ENCODE results near the gene RPL22L1.

DNA sequence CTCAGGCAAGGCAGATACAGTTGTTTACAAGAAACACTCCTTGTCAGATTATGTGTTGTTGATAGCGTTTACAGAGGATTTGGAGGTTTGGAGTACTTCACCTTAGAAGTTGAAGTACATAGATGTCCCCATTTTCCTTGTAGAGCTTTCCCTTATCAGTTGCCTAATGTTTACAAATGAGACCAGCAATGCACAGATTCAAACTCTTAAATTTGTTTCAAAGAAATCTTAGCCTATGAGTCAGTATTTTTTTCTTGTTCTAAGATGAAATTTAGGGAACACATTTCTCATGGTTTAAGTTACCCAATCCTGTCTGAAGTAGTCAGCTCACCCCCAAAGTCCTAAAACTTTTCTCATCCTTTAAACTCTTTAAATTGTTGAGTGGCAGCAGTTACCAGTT lies 44.7 kb upstream of the RPL22L1 start:
- TF ChIP-seq RAD21 (IDR thresholded peaks at IDR 0.05; ENCODE audit: low read length) = no peak
- TF ChIP-seq POLR2A (IDR thresholded peaks at IDR 0.05; ENCODE audit: low read depth, low read length) = no peak
- TF ChIP-seq, protein P1, sequence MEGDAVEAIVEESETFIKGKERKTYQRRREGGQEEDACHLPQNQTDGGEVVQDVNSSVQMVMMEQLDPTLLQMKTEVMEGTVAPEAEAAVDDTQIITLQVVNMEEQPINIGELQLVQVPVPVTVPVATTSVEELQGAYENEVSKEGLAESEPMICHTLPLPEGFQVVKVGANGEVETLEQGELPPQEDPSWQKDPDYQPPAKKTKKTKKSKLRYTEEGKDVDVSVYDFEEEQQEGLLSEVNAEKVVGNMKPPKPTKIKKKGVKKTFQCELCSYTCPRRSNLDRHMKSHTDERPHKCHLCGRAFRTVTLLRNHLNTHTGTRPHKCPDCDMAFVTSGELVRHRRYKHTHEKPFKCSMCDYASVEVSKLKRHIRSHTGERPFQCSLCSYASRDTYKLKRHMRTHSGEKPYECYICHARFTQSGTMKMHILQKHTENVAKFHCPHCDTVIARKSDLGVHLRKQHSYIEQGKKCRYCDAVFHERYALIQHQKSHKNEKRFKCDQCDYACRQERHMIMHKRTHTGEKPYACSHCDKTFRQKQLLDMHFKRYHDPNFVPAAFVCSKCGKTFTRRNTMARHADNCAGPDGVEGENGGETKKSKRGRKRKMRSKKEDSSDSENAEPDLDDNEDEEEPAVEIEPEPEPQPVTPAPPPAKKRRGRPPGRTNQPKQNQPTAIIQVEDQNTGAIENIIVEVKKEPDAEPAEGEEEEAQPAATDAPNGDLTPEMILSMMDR (conservative IDR thresholded peaks at IDR 0.05; ENCODE audit: low read depth, low read length) = no peak
- TF ChIP-seq, protein P2, sequence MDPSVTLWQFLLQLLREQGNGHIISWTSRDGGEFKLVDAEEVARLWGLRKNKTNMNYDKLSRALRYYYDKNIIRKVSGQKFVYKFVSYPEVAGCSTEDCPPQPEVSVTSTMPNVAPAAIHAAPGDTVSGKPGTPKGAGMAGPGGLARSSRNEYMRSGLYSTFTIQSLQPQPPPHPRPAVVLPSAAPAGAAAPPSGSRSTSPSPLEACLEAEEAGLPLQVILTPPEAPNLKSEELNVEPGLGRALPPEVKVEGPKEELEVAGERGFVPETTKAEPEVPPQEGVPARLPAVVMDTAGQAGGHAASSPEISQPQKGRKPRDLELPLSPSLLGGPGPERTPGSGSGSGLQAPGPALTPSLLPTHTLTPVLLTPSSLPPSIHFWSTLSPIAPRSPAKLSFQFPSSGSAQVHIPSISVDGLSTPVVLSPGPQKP (IDR thresholded peaks at IDR 0.05; ENCODE audit: borderline replicate concordance, low read depth, low read length) = no peak
- TF ChIP-seq RCOR1 (IDR thresholded peaks at IDR 0.05; ENCODE audit: insufficient replicate concordance, low read length) = no peak
- TF ChIP-seq MAFK (IDR thresholded peaks at IDR 0.05; ENCODE audit: low read depth, low read length) = no peak
- no peak for TF ChIP-seq BHLHE40 (IDR thresholded peaks at IDR 0.05; ENCODE audit: low read depth, low read length)
